Mesenteric fat pad (tissue), 1 donor: ENCODE data around the gene AGPS. TPM values are rescaled to one million over a fixed set of nuclear protein-coding genes. Genes with fewer than 3 reads are reported as not detected.

Source experiments
- DNase-seq: peaks from one replicate; pipeline ENCODE4 v3.0.0-alpha.2; 2020; ENCODE audit warnings: low spot score
- total RNA-seq: library from RNA; stranded (reverse); fragmentation: NEBNext Ultra II Directional; extraction: Animal tissue kit (Norgen Biotek cat#: 25700); gene quantifications from one replicate; pipeline ENCODE4 v1.2.1, GENCODE V29; 2021
- donor health status: DM: yes; HTN: yes; CAD: no.

The AGPS gene
- total RNA-seq, 1 donor from 2014 or later = 46.1 TPM

GRCh38 chr2:177520324-177520723 is 127.8 kb downstream of the AGPS start:
- DNase-seq = no peak

GRCh38 chr2:177523781-177524180 is 131.2 kb downstream of the AGPS start:
- DNase-seq = no peak

GRCh38 chr2:177525351-177525924 is 132.9 kb downstream of the AGPS start:
- no peak for DNase-seq

GRCh38 chr2:177528351-177528933 is 135.9 kb downstream of the AGPS start:
- no peak for DNase-seq

- no peak for DNase-seq
These were observed 136.6 kb downstream of the AGPS start for GRCh38 chr2:177529166-177529565.

GRCh38 chr2:177530561-177530960 is 138.0 kb downstream of the AGPS start:
- DNase-seq = no peak

- DNase-seq = no peak
These were observed 139.1 kb downstream of the AGPS start for GRCh38 chr2:177531706-177532105.

- DNase-seq = no peak
These were observed 140.0 kb downstream of the AGPS start for GRCh38 chr2:177532567-177532966.

GRCh38 chr2:177533253-177533652 is 140.7 kb downstream of the AGPS start:
- no peak for DNase-seq

GRCh38 chr2:177535000-177535399 is 142.4 kb downstream of the AGPS start:
- DNase-seq = no peak

GRCh38 chr2:177535958-177536504 is 143.5 kb downstream of the AGPS start:
- no peak for DNase-seq

GRCh38 chr2:177537213-177537612 is 144.6 kb downstream of the AGPS start:
- no peak for DNase-seq

GRCh38 chr2:177537636-177538035 is 145.1 kb downstream of the AGPS start:
- no peak for DNase-seq

- no peak for DNase-seq
These were observed 145.8 kb downstream of the AGPS start for GRCh38 chr2:177538323-177538722.

GRCh38 chr2:177540283-177540682 is 147.7 kb downstream of the AGPS start:
- no peak for DNase-seq

- DNase-seq = no peak
These were observed 148.9 kb downstream of the AGPS start for GRCh38 chr2:177541258-177541991.

- DNase-seq = no peak
These were observed 149.8 kb downstream of the AGPS start for GRCh38 chr2:177542396-177542795.

GRCh38 chr2:177543007-177543760 is 150.6 kb downstream of the AGPS start:
- no peak for DNase-seq

- no peak for DNase-seq
These were observed 152.6 kb downstream of the AGPS start for GRCh38 chr2:177545143-177545542.

- DNase-seq = no peak
These were observed 153.5 kb downstream of the AGPS start for GRCh38 chr2:177545981-177546585.

GRCh38 chr2:177547122-177547521 is 154.5 kb downstream of the AGPS start:
- DNase-seq = no peak
